Keratinocyte (primary cell): Measurements from ENCODE around the gene MRPL12. TPM values are rescaled to one million over a fixed set of nuclear protein-coding genes. Genes with fewer than 3 reads are reported as not detected.

Source experiments
- DNase-seq: peaks from one replicate; pipeline ENCODE4 v3.0.0-alpha.2; 2011; ENCODE audit warnings: low read depth, missing footprints, low spot score
- FAIRE-seq: peaks from 2 replicates; lab custom pipeline; 2011; peaks lifted over from hg19 to GRCh38; lab: Jason Lieb, UNC
- H2AFZ ChIP-seq: 2 replicates; pipeline ENCODE4 v1.6.0; 2012; ENCODE audit warnings: low read length, control low read depth, inconsistent platforms; ENCODE audit not compliant: control insufficient read depth
- H3K27ac ChIP-seq: 2 replicates; pipeline ENCODE4 v1.5.1; 2011; ENCODE audit warnings: low read length; ENCODE audit not compliant: control insufficient read depth, insufficient read depth
- H3K27me3 ChIP-seq: 3 replicates; pipeline ENCODE4 v1.6.0; 2011; ENCODE audit warnings: low read length; ENCODE audit not compliant: control insufficient read depth, insufficient read depth; ENCODE audit errors: extremely low read depth
- H3K36me3 ChIP-seq, 2 experiments: 2 replicates in 1 of 2; 3 replicates in 1 of 2; pipeline ENCODE4 v1.5.1; 2011; ENCODE audit warnings: low read length in 2 of 2, mild to moderate bottlenecking in 1 of 2; ENCODE audit not compliant: control insufficient read depth in 2 of 2, insufficient read depth in 2 of 2; ENCODE audit errors: extremely low read depth in 1 of 2
- H3K4me1 ChIP-seq: 3 replicates; pipeline ENCODE4 v1.5.1; 2011; ENCODE audit warnings: low read length; ENCODE audit not compliant: control insufficient read depth, insufficient read depth; ENCODE audit errors: extremely low read depth
- H3K4me2 ChIP-seq: 3 replicates; pipeline ENCODE4 v1.6.0; 2011; ENCODE audit warnings: low read depth, low read length; ENCODE audit not compliant: control insufficient read depth, insufficient read depth; ENCODE audit errors: extremely low read depth
- H3K4me3 ChIP-seq, 3 experiments: fragments of 200-600 bp in 1 of 3; sonication (generic) in 1 of 3; 2 replicates in 2 of 3; 3 replicates in 1 of 3; pipeline ENCODE4 v1.5.1; 2011 to 2016; ENCODE audit warnings: low read length in 3 of 3, mild to moderate bottlenecking in 3 of 3, control low read depth in 2 of 3, inconsistent platforms in 1 of 3, low read depth in 1 of 3, mixed read lengths in 1 of 3, mixed run types in 1 of 3, moderate library complexity in 1 of 3; ENCODE audit not compliant: control insufficient read depth in 2 of 3, insufficient read depth in 2 of 3; ENCODE audit errors: extremely low read depth in 1 of 3
- H3K79me2 ChIP-seq: 2 replicates; pipeline ENCODE4 v1.6.0; 2012; ENCODE audit warnings: low read length; ENCODE audit not compliant: control insufficient read depth, insufficient read depth
- H3K9ac ChIP-seq: 3 replicates; pipeline ENCODE4 v1.6.0; 2011; ENCODE audit warnings: low read length; ENCODE audit not compliant: control insufficient read depth, insufficient read depth; ENCODE audit errors: extremely low read depth
- H3K9me1 ChIP-seq: 3 replicates; pipeline ENCODE4 v1.6.0; 2011; ENCODE audit warnings: low read length; ENCODE audit not compliant: control insufficient read depth, insufficient read depth; ENCODE audit errors: extremely low read depth
- H3K9me3 ChIP-seq: 2 replicates; pipeline ENCODE4 v1.5.1; 2012; ENCODE audit warnings: low read depth, low read length; ENCODE audit not compliant: control insufficient read depth
- H4K20me1 ChIP-seq: 3 replicates; pipeline ENCODE4 v1.6.0; 2011; ENCODE audit warnings: low read length; ENCODE audit not compliant: control insufficient read depth, insufficient read depth; ENCODE audit errors: extremely low read depth
- EZH2 ChIP-seq: IDR thresholded peaks from one replicate; pipeline ENCODE4 v1.6.1; 2012; ENCODE audit warnings: inconsistent platforms, mild to moderate bottlenecking, low read length, moderate library complexity
- dilution Hi-C: fragments of 300-500 bp; cut with MboI; formaldehyde crosslinking; loops from one replicate; pipeline ENCODE4 v1.7.0; 2020; ENCODE audit warnings: low sequenced_read_pairs; ENCODE audit not compliant: extremely low pct_ligation_motif_present
- polyA plus RNA-seq, 5 experiments: library from polyadenylated mRNA; depleted of rRNA in 3 of 5; stranded (reverse) in 3 of 5; stranded (forward) in 1 of 5; unstranded in 1 of 5; fragments of >200 nt; gene quantifications; 1 replicate in 1 of 5; 2 replicates in 3 of 5; 3 replicates in 1 of 5; pipeline versions ENCODE4 v1.2.1 to v1.2.3, GENCODE V29; 2011 to 2012; ENCODE audit warnings: missing spikeins in 2 of 5, low read depth in 1 of 5, low replicate concordance in 1 of 5
- TF ChIP-seq, protein P1 (sequence below), 3 experiments: IDR thresholded peaks in 1 of 3; conservative IDR thresholded peaks in 1 of 3; optimal IDR thresholded peaks in 1 of 3; 2 replicates in 2 of 3; 3 replicates in 1 of 3; pipeline versions ENCODE3 to v1.5.1; 2011; ENCODE audit warnings: low read length in 3 of 3, mild to moderate bottlenecking in 3 of 3, moderate library complexity in 2 of 3, control low read depth in 1 of 3, inconsistent platforms in 1 of 3; ENCODE audit not compliant: insufficient read depth in 2 of 3; ENCODE audit errors: extremely low read depth in 1 of 3

MRPL12 gene
- polyA plus RNA-seq, 1 donor (not counting 4 experiments of a cell fraction or from before 2014, with no cell fraction given), result 78.5 TPM

DNA sequence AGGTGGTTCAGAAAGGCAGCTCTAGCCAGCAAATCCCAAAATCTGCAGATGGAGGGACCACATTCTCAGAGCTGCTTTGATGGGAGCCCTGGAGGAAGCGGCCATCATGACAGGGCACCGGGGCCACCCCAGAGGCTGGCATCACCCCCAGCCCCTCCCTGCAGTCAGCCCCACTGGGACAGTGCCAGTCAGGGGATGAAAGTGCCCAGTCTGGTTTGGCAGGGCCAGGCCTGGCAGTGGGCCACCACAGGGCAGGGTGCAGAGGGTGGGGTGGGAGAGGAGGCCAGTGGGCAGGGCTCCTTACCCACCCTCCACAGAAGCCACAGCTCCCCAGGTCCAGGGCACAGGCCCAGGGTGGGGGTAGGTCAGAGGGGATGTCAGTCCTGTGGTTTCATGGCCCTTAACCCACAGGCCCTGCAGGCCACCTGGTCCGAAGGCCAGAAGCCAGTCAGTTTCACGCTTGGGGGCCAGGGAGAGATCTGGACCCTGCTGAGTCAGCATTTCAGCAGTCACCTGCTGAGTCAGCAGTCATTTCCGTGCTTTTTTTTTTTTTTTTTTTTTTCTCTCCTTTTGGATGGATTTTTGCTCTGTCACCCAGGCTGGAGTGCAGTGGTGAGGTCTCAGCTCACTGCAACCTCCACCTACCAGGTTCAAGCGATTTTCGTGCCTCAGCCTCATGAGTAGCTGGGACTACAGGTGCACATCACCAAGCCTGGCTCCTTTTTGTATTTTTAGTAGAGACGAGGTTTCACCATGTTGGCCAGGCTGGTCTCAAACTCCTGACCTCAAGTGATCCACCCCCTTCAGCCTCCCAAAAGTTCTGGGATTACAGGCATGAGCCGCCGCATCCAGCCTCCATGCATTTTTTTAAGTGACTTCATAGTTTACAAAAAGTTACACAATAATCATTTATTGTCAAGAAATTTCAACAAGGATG, 19.3 kb downstream of the MRPL12 start:
- Histone ChIP-seq H3K9me1 (no peaks in the 10 kb centered on the region), H3K79me2 (no peaks in the 10 kb centered on the region), H3K4me1 (peaks cover 27% of the 10 kb centered on the region), H3K4me3 (no peak overlapping the region), H3K9me3 (no peaks in the 10 kb centered on the region), H3K36me3 (peaks cover 0 to 8% of the 10 kb centered on the region in 2 experiments), H3K9ac (no peak overlapping the region), H2AFZ (no peak overlapping the region), H3K27ac (no peak overlapping the region), H3K27me3 (no peaks in the 10 kb centered on the region), H4K20me1 (no peaks in the 10 kb centered on the region), H3K4me2 (peak overlapping the region; percentile 37)
- no peak for FAIRE-seq
- TF ChIP-seq EZH2, result no peak
- TF ChIP-seq, protein P1, sequence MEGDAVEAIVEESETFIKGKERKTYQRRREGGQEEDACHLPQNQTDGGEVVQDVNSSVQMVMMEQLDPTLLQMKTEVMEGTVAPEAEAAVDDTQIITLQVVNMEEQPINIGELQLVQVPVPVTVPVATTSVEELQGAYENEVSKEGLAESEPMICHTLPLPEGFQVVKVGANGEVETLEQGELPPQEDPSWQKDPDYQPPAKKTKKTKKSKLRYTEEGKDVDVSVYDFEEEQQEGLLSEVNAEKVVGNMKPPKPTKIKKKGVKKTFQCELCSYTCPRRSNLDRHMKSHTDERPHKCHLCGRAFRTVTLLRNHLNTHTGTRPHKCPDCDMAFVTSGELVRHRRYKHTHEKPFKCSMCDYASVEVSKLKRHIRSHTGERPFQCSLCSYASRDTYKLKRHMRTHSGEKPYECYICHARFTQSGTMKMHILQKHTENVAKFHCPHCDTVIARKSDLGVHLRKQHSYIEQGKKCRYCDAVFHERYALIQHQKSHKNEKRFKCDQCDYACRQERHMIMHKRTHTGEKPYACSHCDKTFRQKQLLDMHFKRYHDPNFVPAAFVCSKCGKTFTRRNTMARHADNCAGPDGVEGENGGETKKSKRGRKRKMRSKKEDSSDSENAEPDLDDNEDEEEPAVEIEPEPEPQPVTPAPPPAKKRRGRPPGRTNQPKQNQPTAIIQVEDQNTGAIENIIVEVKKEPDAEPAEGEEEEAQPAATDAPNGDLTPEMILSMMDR (optimal IDR thresholded peaks at IDR 0.05 in 1 of 3, IDR thresholded peaks at IDR 0.05 in 1 of 3, conservative IDR thresholded peaks at IDR 0.05 in 1 of 3; ENCODE audit: extremely low read depth in 1 of 3, insufficient read depth in 2 of 3, low read length in 3 of 3), result no peak
- no peak for DNase-seq
- dilution Hi-C loops, result no loop called here

DNA sequence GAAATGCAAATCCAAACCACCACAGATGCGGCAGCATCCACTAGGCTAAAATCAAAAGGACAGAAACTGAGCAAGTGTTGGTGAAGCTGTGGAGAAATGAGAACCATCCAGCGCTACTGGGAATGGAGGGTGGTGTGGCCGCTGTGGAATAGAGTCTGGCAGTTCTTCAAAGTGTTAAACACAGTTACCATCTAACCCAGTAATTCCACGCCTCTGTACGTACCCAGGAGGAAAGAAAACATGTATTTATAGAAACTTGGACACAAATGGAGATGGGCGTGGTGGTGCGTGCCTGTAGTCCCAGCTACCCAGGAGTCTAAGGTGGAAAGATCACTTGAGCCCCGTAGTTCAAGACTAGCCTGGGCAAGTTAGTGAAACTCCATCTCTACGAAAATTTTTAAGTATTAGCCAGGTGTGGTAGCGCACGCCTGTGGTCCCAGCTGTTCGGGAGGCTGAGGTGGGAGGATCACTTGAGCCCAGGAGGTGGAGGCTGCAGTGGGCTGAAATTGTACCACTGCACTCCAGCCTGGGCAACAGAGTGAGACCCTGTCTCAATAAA, 20.6 kb downstream of the MRPL12 start:
- Histone ChIP-seq H2AFZ (no peak overlapping the region), H4K20me1 (no peaks in the 10 kb centered on the region), H3K79me2 (no peaks in the 10 kb centered on the region), H3K9me3 (no peaks in the 10 kb centered on the region), H3K4me2 (peak overlapping the region; percentile 56), H3K36me3 (peaks cover 0 to 3% of the 10 kb centered on the region in 2 experiments), H3K27ac (no peak overlapping the region), H3K4me3 (no peak overlapping the region), H3K9ac (no peak overlapping the region), H3K27me3 (no peaks in the 10 kb centered on the region), H3K4me1 (peaks cover 27% of the 10 kb centered on the region), H3K9me1 (no peaks in the 10 kb centered on the region)
- FAIRE-seq, result peak; percentile 67
- TF ChIP-seq EZH2, result no peak
- TF ChIP-seq, protein P1 (optimal IDR thresholded peaks at IDR 0.05 in 1 of 3, IDR thresholded peaks at IDR 0.05 in 1 of 3, conservative IDR thresholded peaks at IDR 0.05 in 1 of 3; ENCODE audit: extremely low read depth in 1 of 3, insufficient read depth in 2 of 3, low read length in 3 of 3), result no peak
- no peak for DNase-seq
- dilution Hi-C loops, result no loop called here
